ENCODE results near the gene TFAP2E.

The TFAP2E gene

GRCh38 chr1:35573198-35574124, at the start of gene TFAP2E:
Gene TFAP2E (plus strand): TSS chr1:35573314. CDS start chr1:35573578, 264 bp downstream.
- DNase-seq = no peak

GRCh38 chr1:35524106-35524505, 49.0 kb upstream of the TFAP2E start:
- no peak for DNase-seq

- DNase-seq = no peak
Observed at GRCh38 chr1:35530168-35530567, 42.9 kb upstream of the TFAP2E start.

GRCh38 chr1:35530946-35531345, 42.2 kb upstream of the TFAP2E start:
- no peak for DNase-seq

GRCh38 chr1:35531368-35531767, 41.7 kb upstream of the TFAP2E start:
- no peak for DNase-seq

GRCh38 chr1:35532497-35533223, 40.5 kb upstream of the TFAP2E start:
- no peak for DNase-seq

- DNase-seq = no peak
Observed at GRCh38 chr1:35533586-35533985, 39.5 kb upstream of the TFAP2E start.

- no peak for DNase-seq
Observed at GRCh38 chr1:35535243-35535642, 37.9 kb upstream of the TFAP2E start.

- no peak for DNase-seq
Observed at GRCh38 chr1:35536556-35537162, 36.5 kb upstream of the TFAP2E start.

GRCh38 chr1:35537806-35538205, 35.3 kb upstream of the TFAP2E start:
- DNase-seq = no peak

- peak; percentile 21 for DNase-seq
Observed at GRCh38 chr1:35539073-35539823, 33.9 kb upstream of the TFAP2E start.

GRCh38 chr1:35539824-35540261, 33.3 kb upstream of the TFAP2E start:
- no peak for DNase-seq

- peak; percentile 55 for DNase-seq
Observed at GRCh38 chr1:35544976-35545375, 28.1 kb upstream of the TFAP2E start.

GRCh38 chr1:35546614-35547013, 26.5 kb upstream of the TFAP2E start:
- DNase-seq = no peak

- no peak for DNase-seq
Observed at GRCh38 chr1:35553851-35554250, 19.3 kb upstream of the TFAP2E start.

GRCh38 chr1:35554266-35555211, 18.6 kb upstream of the TFAP2E start:
- no peak for DNase-seq

- DNase-seq = no peak
Observed at GRCh38 chr1:35555212-35555584, 17.9 kb upstream of the TFAP2E start.

- no peak for DNase-seq
Observed at GRCh38 chr1:35555601-35556477, 17.3 kb upstream of the TFAP2E start.

GRCh38 chr1:35556484-35557117, 16.5 kb upstream of the TFAP2E start:
- no peak for DNase-seq

GRCh38 chr1:35557118-35557610, 15.9 kb upstream of the TFAP2E start, which contains the start of gene KIAA0319L:
Gene KIAA0319L (minus strand): TSS chr1:35557403. CDS start chr1:35554491, 2,912 bp downstream.
- no peak for DNase-seq

All from CD4-positive, alpha-beta T cell treated with Interferon gamma for 1 hour (primary cell).